HepG2 (cell line): ENCODE data around the gene PKP3. TPM values are rescaled to one million over a fixed set of nuclear protein-coding genes. Genes with fewer than 3 reads are reported as not detected.

Experiments
- CREM ChIP-seq, 2 experiments: sonication (generic) in 1 of 2; formaldehyde crosslinking in 1 of 2; IDR thresholded peaks; 2 replicates each; pipeline versions ENCODE4 v1.4.0 to v1.6.1; 2016 to 2020; ENCODE audit warnings: antibody characterized with exemption in 1 of 2, mild to moderate bottlenecking in 1 of 2, missing genetic modification reagents in 1 of 2
- IKZF4 ChIP-seq: sonication (generic); formaldehyde crosslinking; IDR thresholded peaks from 2 replicates; pipeline ENCODE4 v1.5.1; 2020; ENCODE audit warnings: borderline replicate concordance, mild to moderate bottlenecking, low read depth, missing genetic modification reagents; ENCODE audit errors: not compliant biosample characterization
- IRF1 ChIP-seq: sonication (generic); formaldehyde crosslinking; IDR thresholded peaks from 2 replicates; pipeline ENCODE4 v1.4.0; 2020; ENCODE audit warnings: low read depth, mild to moderate bottlenecking, missing genetic modification reagents
- PHF21A ChIP-seq: sonication (generic); formaldehyde crosslinking; IDR thresholded peaks from 2 replicates; pipeline ENCODE4 v1.5.0; 2020; ENCODE audit warnings: mild to moderate bottlenecking, missing genetic modification reagents
- SOX13 ChIP-seq, 3 experiments: fragments of 450-650 bp in 1 of 3; sonication (generic) in 1 of 3; formaldehyde crosslinking in 1 of 3; IDR thresholded peaks in 2 of 3; conservative IDR thresholded peaks in 1 of 3; 2 replicates each; pipeline versions ENCODE4 v1.5.0 to v1.6.1; 2016 to 2020; ENCODE audit warnings: antibody characterized with exemption in 1 of 3, mild to moderate bottlenecking in 1 of 3, missing compliant biosample characterization in 1 of 3, missing genetic modification reagents in 1 of 3, moderate library complexity in 1 of 3
- TCF7L2 ChIP-seq: IDR thresholded peaks from 2 replicates; pipeline ENCODE4 v1.6.1; 2011; ENCODE audit warnings: mild to moderate bottlenecking, low read depth, low read length, moderate library complexity
- XBP1 ChIP-seq: sonication (generic); formaldehyde crosslinking; IDR thresholded peaks from 2 replicates; pipeline ENCODE4 v1.5.0; 2020; ENCODE audit warnings: missing genetic modification reagents
- ZBTB40 ChIP-seq, 2 experiments: fragments of 450-650 bp in 1 of 2; sonication (generic) in 1 of 2; formaldehyde crosslinking in 1 of 2; IDR thresholded peaks; 2 replicates each; pipeline versions ENCODE4 v1.6.1 to v1.8.0; 2016 to 2022; ENCODE audit warnings: antibody characterized with exemption in 1 of 2, mild to moderate bottlenecking in 1 of 2, missing genetic modification reagents in 1 of 2
- ZFYVE20 ChIP-seq: sonication (generic); formaldehyde crosslinking; IDR thresholded peaks from 2 replicates; pipeline ENCODE4 v1.8.0; 2023; ENCODE audit warnings: low read depth, mild to moderate bottlenecking, moderate library complexity, missing genetic modification reagents, borderline replicate concordance
- ZKSCAN5 ChIP-seq: sonication (generic); formaldehyde crosslinking; IDR thresholded peaks from 2 replicates; pipeline ENCODE4 v1.5.1; 2020; ENCODE audit warnings: mild to moderate bottlenecking, missing genetic modification reagents
- ZNF224 ChIP-seq: sonication (generic); formaldehyde crosslinking; IDR thresholded peaks from 2 replicates; pipeline ENCODE4 v1.5.0; 2020; ENCODE audit warnings: mild to moderate bottlenecking, missing genetic modification reagents
- ZNF704 ChIP-seq: sonication (generic); formaldehyde crosslinking; IDR thresholded peaks from 2 replicates; pipeline ENCODE4 v1.8.1; 2023; ENCODE audit warnings: mild to moderate bottlenecking, inconsistent platforms, moderate library complexity, missing genetic modification reagents, borderline replicate concordance
- ZNF766 ChIP-seq: sonication (generic); formaldehyde crosslinking; IDR thresholded peaks from 2 replicates; pipeline ENCODE4 v1.5.0; 2020; ENCODE audit warnings: missing genetic modification reagents, borderline replicate concordance
- ZNF792 ChIP-seq: IDR thresholded peaks from 2 replicates; pipeline ENCODE4 v1.6.1; 2016
- ZSCAN25 ChIP-seq: sonication (generic); formaldehyde crosslinking; IDR thresholded peaks from 2 replicates; pipeline ENCODE4 v1.8.0; 2022; ENCODE audit warnings: mild to moderate bottlenecking, missing genetic modification reagents
- polyA plus RNA-seq, 8 experiments: library from polyadenylated mRNA; depleted of rRNA in 3 of 8; stranded (reverse) in 7 of 8; unstranded in 1 of 8; fragments of >200 nt; fragmentation: Illumina TruSeq in 4 of 8; extraction: Trizol in 4 of 8; gene quantifications; 2 replicates each; pipeline versions ENCODE4 v1.2.1 to v1.2.3, GENCODE V29; 2011 to 2016; ENCODE audit warnings: low read depth in 4 of 8, missing spikeins in 1 of 8, mixed read lengths in 1 of 8; ENCODE audit not compliant: insufficient read depth in 1 of 8
- total RNA-seq, 5 experiments: library from RNA; depleted of rRNA; stranded (reverse); fragments of >200 nt; fragmentation: Illumina TruSeq; extraction: Trizol; gene quantifications; 2 replicates each; pipeline ENCODE4 v1.2.3, GENCODE V29; 2016; ENCODE audit warnings: low read depth in 1 of 5

PKP3 gene
- total and polyA plus RNA-seq, 2 of the 13 experiments (the other 11 are each of a cell fraction or from before 2014, with no cell fraction given): 18.0 to 28.7 TPM

GRCh38 chr11:447923-448731 is 54.1 kb downstream of the PKP3 start (continued):
- no peak for TF ChIP-seq TCF7L2
- TF ChIP-seq ZNF792: peak; percentile 82; the same call in 1 of the 2 replicates
- no peak for TF ChIP-seq ZFYVE20 (CRISPR knock-in tag)
- TF ChIP-seq SOX13 (IDR thresholded peaks at IDR 0.05): no peak
- TF ChIP-seq SOX13 (CRISPR knock-in tag; conservative IDR thresholded peaks at IDR 0.05 in 1 of 2, IDR thresholded peaks at IDR 0.05 in 1 of 2): peak in 1 of 2 experiments; percentile 25; a peak in 1 of 4 replicates
- TF ChIP-seq ZNF704 (CRISPR knock-in tag): no peak; the same call in 1 of the 2 replicates
- TF ChIP-seq IRF1 (CRISPR knock-in tag): no peak
- no peak for TF ChIP-seq XBP1 (CRISPR knock-in tag)
- TF ChIP-seq ZSCAN25: peak; percentile 86
- TF ChIP-seq IKZF4 (CRISPR knock-in tag): peak; percentile 36
- no peak for TF ChIP-seq CREM (IDR thresholded peaks at IDR 0.05)
- TF ChIP-seq CREM (CRISPR knock-in tag; IDR thresholded peaks at IDR 0.05): no peak
- TF ChIP-seq ZNF766 (CRISPR knock-in tag): 0 out of 2 replicates have a peak, but pooled peaks have one; percentile 26
- TF ChIP-seq ZNF224: no peak
- TF ChIP-seq ZBTB40 (IDR thresholded peaks at IDR 0.05): no peak
- no peak; the same call in 1 of the 2 replicates for TF ChIP-seq ZBTB40 (CRISPR knock-in tag; IDR thresholded peaks at IDR 0.05)
- TF ChIP-seq ZKSCAN5 (CRISPR knock-in tag): no peak
- 0 out of 2 replicates have a peak, but pooled peaks have one; percentile 50 for TF ChIP-seq PHF21A (CRISPR knock-in tag)
